WTC11 (cell line): ENCODE measurements around the gene TARDBP. TPM values are rescaled to one million over a fixed set of nuclear protein-coding genes. Genes with fewer than 3 reads are reported as not detected.
"Not testable (repeated sequence)": the region's sequence is repeated elsewhere in the genome, so short reads cannot be mapped to it uniquely, and the experiment has no call there.

Experiments
- ATAC-seq: fragments of 200-7000 bp; cut with Tn5 transposase; 2 replicates; pipeline ENCODE4 v1.10.0; 2021; ENCODE audit warnings: mild to moderate bottlenecking, moderate library complexity
- CTCF ChIA-PET: fragments of 300-600 bp; sonication (Branson Sonifier 250); formaldehyde crosslinking; loops from one replicate; lab custom pipeline; 2021; ENCODE audit warnings: antibody characterized with exemption; lab: Charles Lee
- POLR2A ChIA-PET: fragments of 350-600 bp; sonication (Branson Sonifier 250); formaldehyde crosslinking; loops from one replicate; lab custom pipeline; 2021; ENCODE audit warnings: antibody characterized with exemption; lab: Charles Lee
- DNase-seq: peaks from one replicate; pipeline ENCODE4 v3.0.0; 2021; ENCODE audit warnings: low spot score
- H3K27ac Mint-ChIP-seq: 2 replicates; pipeline ENCODE4 v1.8.0; 2021; ENCODE audit warnings: mixed read lengths
- H3K27me3 Mint-ChIP-seq: 2 replicates; pipeline ENCODE4 v1.8.0; 2021; ENCODE audit warnings: low read depth, mild to moderate bottlenecking, moderate library complexity, mixed read lengths
- H3K36me3 Mint-ChIP-seq: 2 replicates; pipeline ENCODE4 v1.8.0; 2021; ENCODE audit warnings: mixed read lengths
- H3K4me1 Mint-ChIP-seq: 2 replicates; pipeline ENCODE4 v1.8.0; 2022; ENCODE audit warnings: mixed read lengths
- H3K4me3 Mint-ChIP-seq: 2 replicates; pipeline ENCODE4 v1.8.0; 2021; ENCODE audit warnings: mild to moderate bottlenecking, moderate library complexity, mixed read lengths
- H3K9me3 Mint-ChIP-seq: 2 replicates; pipeline ENCODE4 v1.8.0; 2021; ENCODE audit warnings: mixed read lengths
- E2F4 ChIP-seq: sonication (generic); formaldehyde crosslinking; IDR thresholded peaks from 2 replicates; pipeline ENCODE4 v1.8.1; 2022; ENCODE audit warnings: low read depth, mild to moderate bottlenecking, moderate library complexity, missing genetic modification reagents, borderline replicate concordance
- GRHL2 ChIP-seq: fragments of 250-450 bp; sonication (Bioruptor Pico); IDR thresholded peaks from 2 replicates; pipeline ENCODE4 v1.8.0; 2022; ENCODE audit warnings: mild to moderate bottlenecking, moderate library complexity; ENCODE audit not compliant: insufficient replicate concordance, severe bottlenecking
- HMGA2 ChIP-seq: fragments of 250-450 bp; sonication (Bioruptor Pico); IDR thresholded peaks from 2 replicates; pipeline ENCODE4 v1.4.0; 2021; ENCODE audit warnings: mild to moderate bottlenecking, moderate library complexity
- IRF1 ChIP-seq: sonication (generic); formaldehyde crosslinking; IDR thresholded peaks from 2 replicates; pipeline ENCODE4 v1.8.0; 2023; ENCODE audit warnings: missing genetic modification reagents
- MLX ChIP-seq: sonication (generic); formaldehyde crosslinking; IDR thresholded peaks from 2 replicates; pipeline ENCODE4 v1.8.1; 2023; ENCODE audit warnings: mild to moderate bottlenecking, missing genetic modification reagents, moderate library complexity
- MXD4 ChIP-seq: fragments of 250-450 bp; sonication (Bioruptor Pico); IDR thresholded peaks from 2 replicates; pipeline ENCODE4 v1.8.0; 2021; ENCODE audit warnings: mild to moderate bottlenecking, moderate library complexity, borderline replicate concordance
- NFATC4 ChIP-seq: fragments of 250-450 bp; sonication (Bioruptor Pico); IDR thresholded peaks from 2 replicates; pipeline ENCODE4 v1.9.0; 2021; ENCODE audit warnings: mild to moderate bottlenecking
- PRRX2 ChIP-seq: fragments of 250-450 bp; sonication (Bioruptor Pico); IDR thresholded peaks from 2 replicates; pipeline ENCODE4 v1.8.0; 2021; ENCODE audit warnings: mild to moderate bottlenecking
- TEAD4 ChIP-seq: sonication (generic); formaldehyde crosslinking; IDR thresholded peaks from 2 replicates; pipeline ENCODE4 v1.8.0; 2022; ENCODE audit warnings: mild to moderate bottlenecking, missing genetic modification reagents
- USF1 ChIP-seq: sonication (generic); formaldehyde crosslinking; IDR thresholded peaks from 2 replicates; pipeline ENCODE4 v1.8.0; 2022; ENCODE audit warnings: mild to moderate bottlenecking, missing genetic modification reagents
- ZNF219 ChIP-seq: sonication (generic); formaldehyde crosslinking; IDR thresholded peaks from 2 replicates; pipeline ENCODE4 v1.8.0; 2023; ENCODE audit warnings: missing genetic modification reagents, mild to moderate bottlenecking, borderline replicate concordance
- ZNF232 ChIP-seq: sonication (generic); formaldehyde crosslinking; IDR thresholded peaks from 2 replicates; pipeline ENCODE4 v1.8.0; 2022; ENCODE audit warnings: mild to moderate bottlenecking, missing genetic modification reagents
- ZNF317 ChIP-seq: sonication (generic); formaldehyde crosslinking; IDR thresholded peaks from 2 replicates; pipeline ENCODE4 v1.8.1; 2023; ENCODE audit warnings: low read depth, mild to moderate bottlenecking, moderate library complexity, missing genetic modification reagents, borderline replicate concordance
- ZNF423 ChIP-seq: fragments of 250-450 bp; sonication (Bioruptor Pico); IDR thresholded peaks from 2 replicates; pipeline ENCODE4 v2.1.2; 2022; ENCODE audit warnings: mild to moderate bottlenecking, moderate library complexity
- ZNF671 ChIP-seq: fragments of 250-450 bp; sonication (Bioruptor Pico); IDR thresholded peaks from 2 replicates; pipeline ENCODE4 v1.8.0; 2021; ENCODE audit warnings: mild to moderate bottlenecking
- total RNA-seq: library from RNA; stranded (reverse); gene quantifications from 3 replicates; pipeline ENCODE4 v1.2.3, GENCODE V29; 2021
- TF ChIP-seq, protein P1 (sequence below): sonication (generic); formaldehyde crosslinking; IDR thresholded peaks from 2 replicates; pipeline ENCODE4 v1.8.1; 2023; ENCODE audit warnings: mild to moderate bottlenecking, missing genetic modification reagents
- TF ChIP-seq, protein P2 (sequence below): fragments of 250-450 bp; sonication (Bioruptor Pico); IDR thresholded peaks from 2 replicates; pipeline ENCODE4 v1.8.0; 2021; ENCODE audit warnings: mild to moderate bottlenecking
- TF ChIP-seq, protein P3 (sequence below): sonication (generic); formaldehyde crosslinking; IDR thresholded peaks from 2 replicates; pipeline ENCODE4 v1.8.0; 2022; ENCODE audit warnings: mild to moderate bottlenecking, missing genetic modification reagents
- TF ChIP-seq, protein P4 (sequence below): sonication (generic); formaldehyde crosslinking; IDR thresholded peaks from 2 replicates; pipeline ENCODE4 v1.8.0; 2022; ENCODE audit warnings: missing genetic modification reagents

TARDBP gene
- total RNA-seq, 1 experiment from 2014 or later, result 228 TPM

- TF ChIP-seq, protein P1, sequence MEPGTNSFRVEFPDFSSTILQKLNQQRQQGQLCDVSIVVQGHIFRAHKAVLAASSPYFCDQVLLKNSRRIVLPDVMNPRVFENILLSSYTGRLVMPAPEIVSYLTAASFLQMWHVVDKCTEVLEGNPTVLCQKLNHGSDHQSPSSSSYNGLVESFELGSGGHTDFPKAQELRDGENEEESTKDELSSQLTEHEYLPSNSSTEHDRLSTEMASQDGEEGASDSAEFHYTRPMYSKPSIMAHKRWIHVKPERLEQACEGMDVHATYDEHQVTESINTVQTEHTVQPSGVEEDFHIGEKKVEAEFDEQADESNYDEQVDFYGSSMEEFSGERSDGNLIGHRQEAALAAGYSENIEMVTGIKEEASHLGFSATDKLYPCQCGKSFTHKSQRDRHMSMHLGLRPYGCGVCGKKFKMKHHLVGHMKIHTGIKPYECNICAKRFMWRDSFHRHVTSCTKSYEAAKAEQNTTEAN, result no peak
- TF ChIP-seq, protein P2, sequence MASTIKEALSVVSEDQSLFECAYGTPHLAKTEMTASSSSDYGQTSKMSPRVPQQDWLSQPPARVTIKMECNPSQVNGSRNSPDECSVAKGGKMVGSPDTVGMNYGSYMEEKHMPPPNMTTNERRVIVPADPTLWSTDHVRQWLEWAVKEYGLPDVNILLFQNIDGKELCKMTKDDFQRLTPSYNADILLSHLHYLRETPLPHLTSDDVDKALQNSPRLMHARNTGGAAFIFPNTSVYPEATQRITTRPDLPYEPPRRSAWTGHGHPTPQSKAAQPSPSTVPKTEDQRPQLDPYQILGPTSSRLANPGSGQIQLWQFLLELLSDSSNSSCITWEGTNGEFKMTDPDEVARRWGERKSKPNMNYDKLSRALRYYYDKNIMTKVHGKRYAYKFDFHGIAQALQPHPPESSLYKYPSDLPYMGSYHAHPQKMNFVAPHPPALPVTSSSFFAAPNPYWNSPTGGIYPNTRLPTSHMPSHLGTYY (CRISPR knock-in tag), result no peak
- no peak for TF ChIP-seq ZNF671 (CRISPR knock-in tag)
- TF ChIP-seq IRF1, result no peak
- no peak for TF ChIP-seq GRHL2 (CRISPR knock-in tag)
These were observed 27.1 kb downstream of the TARDBP start (continued) for GRCh38 chr1:11039351-11040104.

DNA sequence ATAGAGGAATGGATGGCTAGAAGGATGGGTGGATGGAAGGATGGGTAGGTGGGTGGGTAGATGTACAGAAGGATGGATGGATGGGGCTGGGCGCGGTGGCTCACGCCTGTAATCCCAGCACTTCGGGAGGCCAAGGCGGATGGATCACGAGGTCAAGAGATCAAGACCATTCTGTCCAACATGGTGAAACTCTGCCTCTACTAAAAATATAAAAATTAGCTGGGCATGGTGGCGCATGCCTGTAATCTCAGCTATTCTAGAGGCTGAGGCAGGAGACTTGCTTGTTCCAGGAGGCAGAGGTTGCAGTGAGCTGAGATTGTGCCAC lies 27.6 kb downstream of the TARDBP start:
- H3K27me3 Mint-ChIP-seq, DNase-seq, H3K9me3 Mint-ChIP-seq, CTCF ChIA-PET, H3K36me3 Mint-ChIP-seq, POLR2A ChIA-PET, H3K4me1 Mint-ChIP-seq, H3K4me3 Mint-ChIP-seq, H3K27ac Mint-ChIP-seq, ATAC-seq: not testable (repeated sequence)

- ChIA-PET POLR2A (no interaction called here), CTCF (no interaction called here)
- no peaks in the 10 kb centered on the region for H3K36me3 Mint-ChIP-seq
- no peaks in the 10 kb centered on the region for H3K9me3 Mint-ChIP-seq
- no peaks in the 10 kb centered on the region for H3K27me3 Mint-ChIP-seq
- no peak for TF ChIP-seq USF1 (CRISPR knock-in tag)
- TF ChIP-seq MXD4, result no peak
- TF ChIP-seq ZNF317 (CRISPR knock-in tag), result no peak
- no peak for TF ChIP-seq ZNF423
- TF ChIP-seq ZNF232, result no peak
- TF ChIP-seq E2F4, result no peak
- no peak for TF ChIP-seq HMGA2 (CRISPR knock-in tag)
- TF ChIP-seq ZNF219, result no peak
- TF ChIP-seq, protein P3, sequence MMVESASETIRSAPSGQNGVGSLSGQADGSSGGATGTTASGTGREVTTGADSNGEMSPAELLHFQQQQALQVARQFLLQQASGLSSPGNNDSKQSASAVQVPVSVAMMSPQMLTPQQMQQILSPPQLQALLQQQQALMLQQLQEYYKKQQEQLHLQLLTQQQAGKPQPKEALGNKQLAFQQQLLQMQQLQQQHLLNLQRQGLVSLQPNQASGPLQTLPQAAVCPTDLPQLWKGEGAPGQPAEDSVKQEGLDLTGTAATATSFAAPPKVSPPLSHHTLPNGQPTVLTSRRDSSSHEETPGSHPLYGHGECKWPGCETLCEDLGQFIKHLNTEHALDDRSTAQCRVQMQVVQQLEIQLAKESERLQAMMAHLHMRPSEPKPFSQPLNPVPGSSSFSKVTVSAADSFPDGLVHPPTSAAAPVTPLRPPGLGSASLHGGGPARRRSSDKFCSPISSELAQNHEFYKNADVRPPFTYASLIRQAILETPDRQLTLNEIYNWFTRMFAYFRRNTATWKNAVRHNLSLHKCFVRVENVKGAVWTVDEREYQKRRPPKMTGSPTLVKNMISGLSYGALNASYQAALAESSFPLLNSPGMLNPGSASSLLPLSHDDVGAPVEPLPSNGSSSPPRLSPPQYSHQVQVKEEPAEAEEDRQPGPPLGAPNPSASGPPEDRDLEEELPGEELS (CRISPR knock-in tag), result no peak
- no peak for TF ChIP-seq NFATC4 (CRISPR knock-in tag)
- no peak for TF ChIP-seq PRRX2
- TF ChIP-seq, protein P1, result no peak
- no peak for TF ChIP-seq TEAD4 (CRISPR knock-in tag)
- TF ChIP-seq MLX (CRISPR knock-in tag), result no peak
- TF ChIP-seq, protein P4, sequence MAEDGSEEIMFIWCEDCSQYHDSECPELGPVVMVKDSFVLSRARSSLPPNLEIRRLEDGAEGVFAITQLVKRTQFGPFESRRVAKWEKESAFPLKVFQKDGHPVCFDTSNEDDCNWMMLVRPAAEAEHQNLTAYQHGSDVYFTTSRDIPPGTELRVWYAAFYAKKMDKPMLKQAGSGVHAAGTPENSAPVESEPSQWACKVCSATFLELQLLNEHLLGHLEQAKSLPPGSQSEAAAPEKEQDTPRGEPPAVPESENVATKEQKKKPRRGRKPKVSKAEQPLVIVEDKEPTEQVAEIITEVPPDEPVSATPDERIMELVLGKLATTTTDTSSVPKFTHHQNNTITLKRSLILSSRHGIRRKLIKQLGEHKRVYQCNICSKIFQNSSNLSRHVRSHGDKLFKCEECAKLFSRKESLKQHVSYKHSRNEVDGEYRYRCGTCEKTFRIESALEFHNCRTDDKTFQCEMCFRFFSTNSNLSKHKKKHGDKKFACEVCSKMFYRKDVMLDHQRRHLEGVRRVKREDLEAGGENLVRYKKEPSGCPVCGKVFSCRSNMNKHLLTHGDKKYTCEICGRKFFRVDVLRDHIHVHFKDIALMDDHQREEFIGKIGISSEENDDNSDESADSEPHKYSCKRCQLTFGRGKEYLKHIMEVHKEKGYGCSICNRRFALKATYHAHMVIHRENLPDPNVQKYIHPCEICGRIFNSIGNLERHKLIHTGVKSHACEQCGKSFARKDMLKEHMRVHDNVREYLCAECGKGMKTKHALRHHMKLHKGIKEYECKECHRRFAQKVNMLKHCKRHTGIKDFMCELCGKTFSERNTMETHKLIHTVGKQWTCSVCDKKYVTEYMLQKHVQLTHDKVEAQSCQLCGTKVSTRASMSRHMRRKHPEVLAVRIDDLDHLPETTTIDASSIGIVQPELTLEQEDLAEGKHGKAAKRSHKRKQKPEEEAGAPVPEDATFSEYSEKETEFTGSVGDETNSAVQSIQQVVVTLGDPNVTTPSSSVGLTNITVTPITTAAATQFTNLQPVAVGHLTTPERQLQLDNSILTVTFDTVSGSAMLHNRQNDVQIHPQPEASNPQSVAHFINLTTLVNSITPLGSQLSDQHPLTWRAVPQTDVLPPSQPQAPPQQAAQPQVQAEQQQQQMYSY (CRISPR knock-in tag), result no peak
- no peak overlapping the region for H3K27ac Mint-ChIP-seq
- DNase-seq, result no peak
- no peak for ATAC-seq
- H3K4me1 Mint-ChIP-seq, result peaks cover 8% of the 10 kb centered on the region
- no peak overlapping the region for H3K4me3 Mint-ChIP-seq
These were observed 28.6 kb downstream of the TARDBP start for GRCh38 chr1:11041048-11041447.
